GM23338 (cell line): Measurements from ENCODE around the gene TMCC1. TPM values are rescaled to one million over a fixed set of nuclear protein-coding genes. Genes with fewer than 3 reads are reported as not detected.

Source experiments
- ATAC-seq: fragments of 200-7000 bp; cut with Tn5 transposase; 3 replicates; pipeline ENCODE4 v1.9.1; 2020
- DNase-seq: peaks from one replicate; pipeline ENCODE4 v3.0.0-alpha.2; 2015; ENCODE audit warnings: low spot score
- H2AFZ ChIP-seq: fragments of 200-600 bp; sonication (generic); 2 replicates; pipeline ENCODE4 v1.8.0; 2016; ENCODE audit warnings: antibody characterized with exemption, mild to moderate bottlenecking, moderate library complexity
- H3F3A ChIP-seq: fragments of 200-600 bp; sonication (generic); replicated peaks from 2 replicates; pipeline ENCODE4 v1.8.0; 2017; ENCODE audit warnings: antibody characterized with exemption, mixed run types, low read depth
- H3K27ac ChIP-seq: fragments of 200-600 bp; sonication (generic); 2 replicates; pipeline ENCODE4 v1.6.1; 2016; ENCODE audit warnings: low read depth
- H3K27me3 ChIP-seq: fragments of 200-600 bp; sonication (generic); 2 replicates; pipeline ENCODE4 v1.8.0; 2016; ENCODE audit warnings: mild to moderate bottlenecking, mixed run types, moderate library complexity; ENCODE audit not compliant: insufficient read depth
- H3K36me3 ChIP-seq: fragments of 200-600 bp; sonication (generic); 2 replicates; pipeline ENCODE4 v1.8.0; 2016; ENCODE audit warnings: mild to moderate bottlenecking; ENCODE audit not compliant: insufficient read depth
- H3K4me1 ChIP-seq: fragments of 200-600 bp; sonication (generic); 2 replicates; pipeline ENCODE4 v1.8.0; 2016; ENCODE audit warnings: mild to moderate bottlenecking, moderate library complexity; ENCODE audit not compliant: insufficient read depth
- H3K4me2 ChIP-seq: fragments of 200-600 bp; sonication (generic); 2 replicates; pipeline ENCODE4 v1.7.1; 2017; ENCODE audit warnings: mixed run types
- H3K4me3 ChIP-seq: fragments of 200-600 bp; sonication (generic); 2 replicates; pipeline ENCODE4 v1.6.1; 2016; ENCODE audit warnings: mixed run types
- H3K79me2 ChIP-seq: fragments of 200-600 bp; sonication (generic); replicated peaks from 2 replicates; pipeline ENCODE4 v1.8.0; 2017; ENCODE audit warnings: mild to moderate bottlenecking; ENCODE audit not compliant: insufficient read depth
- H3K9me2 ChIP-seq: fragments of 200-600 bp; sonication (generic); 2 replicates; pipeline ENCODE4 v1.8.0; 2017; ENCODE audit not compliant: insufficient read depth
- H4K20me1 ChIP-seq: fragments of 200-600 bp; sonication (generic); replicated peaks from 2 replicates; pipeline ENCODE4 v1.8.0; 2017; ENCODE audit warnings: mild to moderate bottlenecking; ENCODE audit not compliant: insufficient read depth
- H3K27ac Mint-ChIP-seq: 2 replicates; pipeline ENCODE4 v1.8.0; 2020; ENCODE audit warnings: inconsistent platforms, mild to moderate bottlenecking, moderate library complexity, mixed read lengths
- H3K27me3 Mint-ChIP-seq: 3 replicates; pipeline ENCODE4 v1.8.0; 2022; ENCODE audit warnings: low read depth, mild to moderate bottlenecking, moderate library complexity, mixed read lengths, inconsistent platforms; ENCODE audit not compliant: insufficient read depth, poor library complexity
- H3K36me3 Mint-ChIP-seq: 3 replicates; pipeline ENCODE4 v1.8.0; 2021; ENCODE audit warnings: low read depth, mild to moderate bottlenecking, inconsistent platforms, moderate library complexity, mixed read lengths
- H3K4me1 Mint-ChIP-seq: 3 replicates; pipeline ENCODE4 v1.8.0; 2020; ENCODE audit warnings: mild to moderate bottlenecking, inconsistent platforms, mixed read lengths
- H3K4me3 Mint-ChIP-seq: 3 replicates; pipeline ENCODE4 v1.8.0; 2021; ENCODE audit warnings: moderate library complexity, mild to moderate bottlenecking, inconsistent platforms, mixed read lengths
- H3K9me3 Mint-ChIP-seq: 3 replicates; pipeline ENCODE4 v1.8.0; 2020; ENCODE audit warnings: moderate library complexity, mild to moderate bottlenecking, inconsistent platforms, mixed read lengths
- POLR2AphosphoS5 ChIP-seq: IDR thresholded peaks from 2 replicates; pipeline ENCODE4 v1.6.1; 2016; ENCODE audit warnings: antibody characterized with exemption, low read depth
- STAT1 ChIP-seq: IDR thresholded peaks from one replicate; pipeline ENCODE4 v1.6.1; 2016; ENCODE audit warnings: antibody characterized with exemption; ENCODE audit not compliant: unreplicated experiment
- ZNF114 ChIP-seq: fragments of 250-450 bp; sonication (Bioruptor Pico); IDR thresholded peaks from 2 replicates; pipeline ENCODE4 v1.5.0; 2020; ENCODE audit warnings: mild to moderate bottlenecking, moderate library complexity
- ZNF331 ChIP-seq: fragments of 250-450 bp; sonication (Bioruptor Pico); IDR thresholded peaks from 2 replicates; pipeline ENCODE4 v1.5.0; 2020; ENCODE audit warnings: low read depth, mild to moderate bottlenecking, moderate library complexity
- ZNF462 ChIP-seq: fragments of 250-450 bp; sonication (Bioruptor Pico); IDR thresholded peaks from 2 replicates; pipeline ENCODE4 v1.5.0; 2020; ENCODE audit warnings: mild to moderate bottlenecking, moderate library complexity
- polyA plus RNA-seq: library from polyadenylated mRNA; unstranded; fragments of >200 nt; fragmentation: Nextera tagmentation; extraction: Ambion mirVana; gene quantifications from 2 replicates; pipeline ENCODE4 v1.2.1, GENCODE V29; 2016
- total RNA-seq: library from RNA; depleted of rRNA; stranded (reverse); fragments of >200 nt; shearing (Covaris generic); gene quantifications from 2 replicates; pipeline ENCODE4 v1.2.3, GENCODE V29; 2014

TMCC1 gene
- total and polyA plus RNA-seq, 2 experiments from 2014 or later: 8.2 to 18.4 TPM

DNA sequence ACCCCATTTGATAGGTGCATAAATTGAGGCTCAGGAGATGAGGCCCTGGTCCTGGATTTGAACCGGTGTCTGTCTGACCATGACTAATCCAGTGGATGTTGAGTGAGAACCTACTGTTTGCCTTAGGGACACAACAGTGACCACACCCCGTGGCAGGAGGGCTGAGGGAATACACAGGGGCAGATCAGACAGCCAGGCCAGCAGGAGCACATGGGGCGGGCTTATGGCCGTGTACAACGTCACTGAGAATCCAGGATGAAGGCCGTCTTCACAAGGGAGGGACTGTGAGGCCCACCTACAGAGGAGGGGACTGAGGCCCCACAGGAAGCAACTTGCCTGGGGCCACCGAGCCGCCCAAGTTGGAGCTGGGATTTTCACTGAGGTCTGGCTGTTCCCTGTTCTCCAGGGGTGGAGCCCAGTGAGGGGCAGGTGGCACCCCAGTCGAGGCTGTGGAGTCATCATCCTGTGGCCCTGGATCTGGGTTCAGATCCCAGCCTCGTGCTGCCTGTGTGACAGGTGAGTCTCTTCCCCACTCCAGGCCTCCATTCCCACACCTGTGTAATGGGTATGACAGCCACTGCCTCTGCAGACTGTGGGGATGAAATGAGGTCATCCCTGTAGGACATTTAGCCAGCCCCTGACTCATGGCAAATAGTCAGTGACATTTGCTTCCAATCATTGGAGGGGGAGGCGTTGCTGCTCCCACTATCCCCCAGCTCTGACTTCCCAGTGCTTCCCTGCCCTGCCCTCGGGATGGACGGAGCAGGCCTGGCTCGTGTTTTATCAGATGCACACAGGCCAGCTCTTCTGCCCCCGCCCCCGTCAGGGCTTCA, 280.8 kb downstream of the TMCC1 start (continued):
- TF ChIP-seq ZNF462: no peak
- no peak for TF ChIP-seq ZNF114 (CRISPR knock-in tag)
- no peak for TF ChIP-seq STAT1
- no peak for TF ChIP-seq ZNF331 (CRISPR knock-in tag)
- TF ChIP-seq POLR2AphosphoS5: no peak

DNA sequence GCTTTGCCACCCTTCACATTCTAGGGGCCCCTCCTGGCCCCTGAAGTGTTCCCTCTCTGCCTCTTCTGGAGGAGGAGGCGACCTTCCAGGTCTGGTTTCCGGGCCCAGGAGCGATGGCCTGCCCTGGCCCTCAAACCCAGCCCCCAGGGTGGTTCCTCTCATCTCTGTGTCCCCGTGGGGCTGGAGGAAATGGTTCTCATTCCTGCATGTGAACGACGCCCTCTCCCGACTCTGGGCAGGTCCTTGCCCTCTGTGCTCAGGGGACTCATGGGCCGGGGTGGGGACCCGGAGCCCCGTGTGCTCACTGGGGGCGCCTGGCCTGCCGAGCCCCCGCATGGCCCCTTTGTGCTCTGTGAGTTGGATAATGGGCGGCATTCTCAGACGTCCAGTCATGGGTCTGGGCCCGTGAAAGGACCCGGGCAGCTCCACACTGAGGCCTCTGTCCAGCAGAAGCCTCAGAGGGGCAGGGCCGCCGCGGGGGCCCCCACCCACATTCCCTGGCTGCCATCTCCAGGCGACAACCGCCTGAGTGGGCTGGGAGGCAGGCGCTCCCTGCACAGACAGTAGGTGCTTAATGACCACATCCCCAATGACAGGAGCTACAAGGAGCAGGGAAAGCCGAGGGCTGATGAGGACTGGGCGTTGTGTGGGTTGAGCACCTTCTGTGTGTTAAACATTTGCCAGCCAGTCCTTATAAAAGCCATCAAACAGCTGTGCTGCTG, 281.5 kb downstream of the TMCC1 start:
- Histone ChIP-seq H3K4me2 (peak overlapping the region; percentile 66), H3K4me1 (peaks cover 30% of the 10 kb centered on the region; the same call in 1 of the 2 replicates), H3K27ac (no peak overlapping the region), H3K36me3 (no peaks in the 10 kb centered on the region), H3K27me3 (peaks cover 17% of the 10 kb centered on the region), H3F3A (peaks cover 7% of the 10 kb centered on the region; the same call in 1 of the 2 replicates), H4K20me1 (no peaks in the 10 kb centered on the region), H3K4me3 (0 out of 2 replicates have a peak overlapping the region, but pooled peaks have one; percentile 34), H2AFZ (peak overlapping the region; percentile 94), H3K9me2 (no peaks in the 10 kb centered on the region), H3K79me2 (no peaks in the 10 kb centered on the region)
- Mint-ChIP-seq H3K9me3 (no peaks in the 10 kb centered on the region; the same call in 2 of the 3 replicates), H3K27ac (no peak overlapping the region; the same call in 1 of the 2 replicates), H3K4me3 (no peak overlapping the region), H3K27me3 (peaks cover 25% of the 10 kb centered on the region), H3K4me1 (peaks cover 29% of the 10 kb centered on the region), H3K36me3 (no peaks in the 10 kb centered on the region)
- ATAC-seq (peak; percentile 64), DNase-seq (peak; percentile 85)
- no peak for TF ChIP-seq STAT1
- TF ChIP-seq ZNF462: no peak
